Measurements from ENCODE around the gene SP7. TPM values are rescaled to one million over a fixed set of nuclear protein-coding genes. Genes with fewer than 3 reads are reported as not detected.
A peak's percentile ranks its signal among the peaks of the same experiment; 100 is the strongest.
"Not testable (repeated sequence)": the region's sequence is repeated elsewhere in the genome, so short reads cannot be mapped to it uniquely, and the experiment has no call there.

SP7 gene
- total and polyA plus RNA-seq, 3 experiments from 2014 or later, result not detected

GRCh38 chr12:53334822-53335221, 1.3 kb downstream of the SP7 start:
- H3K4me1 Mint-ChIP-seq, result peaks cover 7 to 9% (median 7%) of the 10 kb centered on the region in 3 donors
- POLR2A ChIA-PET, result interaction anchor here (0.5 kb wide), 1 partner anchor 11 kb away, joined by 6 read pairs; no protein-coding TSS in a partner anchor
- CTCF ChIA-PET, result interaction anchor here (0.8 to 3.5 kb wide), 6 partner anchors 8 to 86 kb away, joined by 3 to 13 read pairs (median 6); partner anchors contain the start of gene AAAS
- no peaks in the 10 kb centered on the region for H3K9me3 Mint-ChIP-seq
- H3K27me3 Mint-ChIP-seq, result peaks cover 20 to 60% of the 10 kb centered on the region in 2 donors
- no peaks in the 10 kb centered on the region for H3K4me1 ChIP-seq (ENCODE audit: insufficient read depth, low read length)
- H3K27ac Mint-ChIP-seq, result no peak overlapping the region
- no peak overlapping the region for H3K27ac ChIP-seq (ENCODE audit: low read depth, low read length)
- H3K36me3 ChIP-seq (ENCODE audit: insufficient read depth, low read length), result no peaks in the 10 kb centered on the region
- peaks cover 27% of the 10 kb centered on the region for H3K27me3 ChIP-seq (ENCODE audit: insufficient read depth, low read length, poor library complexity, severe bottlenecking)
- no peak overlapping the region for H3K4me3 Mint-ChIP-seq
- no peak overlapping the region for H3K4me3 ChIP-seq (ENCODE audit: low read length)
- H3K36me3 Mint-ChIP-seq, result peaks cover 0 to 2% (median 0%) of the 10 kb centered on the region in 3 donors
- no peak for DNase-seq
- no peaks in the 10 kb centered on the region for H3K9me3 ChIP-seq (ENCODE audit: low read length)

GRCh38 chr12:53333845-53334244, 2.3 kb downstream of the SP7 start:
- Mint-ChIP-seq H3K4me3 (no peak overlapping the region), H3K27ac (no peak overlapping the region), H3K27me3 (peaks cover 20 to 58% of the 10 kb centered on the region in 2 donors), H3K4me1 (peaks cover 7 to 9% (median 7%) of the 10 kb centered on the region in 3 donors), H3K36me3 (peaks cover 0 to 2% (median 0%) of the 10 kb centered on the region in 3 donors), H3K9me3 (no peaks in the 10 kb centered on the region)
- Histone ChIP-seq H3K27me3 (ENCODE audit: insufficient read depth, low read length, poor library complexity, severe bottlenecking) (peaks cover 26% of the 10 kb centered on the region), H3K4me1 (ENCODE audit: insufficient read depth, low read length) (no peaks in the 10 kb centered on the region), H3K27ac (ENCODE audit: low read depth, low read length) (no peak overlapping the region), H3K4me3 (ENCODE audit: low read length) (no peak overlapping the region), H3K9me3 (ENCODE audit: low read length) (no peaks in the 10 kb centered on the region), H3K36me3 (ENCODE audit: insufficient read depth, low read length) (no peaks in the 10 kb centered on the region)
- no peak for DNase-seq
- POLR2A ChIA-PET, result no interaction called here
- CTCF ChIA-PET, result interaction anchor here (3.5 to 5.1 kb wide), 2 partner anchors 11 to 12 kb away, joined by 13 to 21 read pairs; partner anchors contain the start of gene AAAS

GRCh38 chr12:53333289-53333688, 2.9 kb downstream of the SP7 start:
- H3K27ac Mint-ChIP-seq, result no peak overlapping the region
- H3K4me3 Mint-ChIP-seq, result no peak overlapping the region
- CTCF ChIA-PET, result interaction anchor here (3.5 to 5.1 kb wide), 2 partner anchors 11 to 12 kb away, joined by 13 to 21 read pairs; partner anchors contain the start of gene AAAS
- POLR2A ChIA-PET, result no interaction called here
- peaks cover 6 to 8% (median 7%) of the 10 kb centered on the region in 3 donors for H3K4me1 Mint-ChIP-seq
- no peaks in the 10 kb centered on the region for H3K9me3 ChIP-seq (ENCODE audit: low read length)
- no peaks in the 10 kb centered on the region for H3K9me3 Mint-ChIP-seq
- peaks cover 0 to 2% (median 0%) of the 10 kb centered on the region in 3 donors for H3K36me3 Mint-ChIP-seq
- no peak overlapping the region for H3K27ac ChIP-seq (ENCODE audit: low read depth, low read length)
- H3K27me3 ChIP-seq (ENCODE audit: insufficient read depth, low read length, poor library complexity, severe bottlenecking), result peaks cover 20% of the 10 kb centered on the region
- peaks cover 20 to 55% of the 10 kb centered on the region in 2 donors for H3K27me3 Mint-ChIP-seq
- no peaks in the 10 kb centered on the region for H3K4me1 ChIP-seq (ENCODE audit: insufficient read depth, low read length)
- H3K4me3 ChIP-seq (ENCODE audit: low read length), result no peak overlapping the region
- no peak for DNase-seq
- no peaks in the 10 kb centered on the region for H3K36me3 ChIP-seq (ENCODE audit: insufficient read depth, low read length)

DNA sequence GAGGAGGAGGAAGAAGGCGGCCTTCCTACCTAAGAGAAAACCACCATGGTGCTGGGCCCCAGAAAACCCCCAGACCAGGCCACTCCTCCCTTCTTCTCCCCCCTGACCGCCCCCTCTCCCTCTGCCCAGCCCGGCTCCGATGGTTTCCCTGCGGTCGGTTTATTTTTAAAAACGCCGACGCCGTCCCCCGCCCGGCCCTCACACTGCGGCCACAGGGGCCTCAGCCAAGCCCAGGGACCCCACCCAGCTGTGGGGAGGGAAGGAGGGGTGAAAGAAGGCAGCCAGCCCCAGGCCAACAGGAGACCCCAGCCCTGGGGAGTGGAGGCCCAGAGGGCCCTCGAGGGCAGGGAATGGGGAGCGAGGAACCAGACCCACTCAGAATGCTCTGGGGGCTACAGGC, 3.4 kb downstream of the SP7 start:
- H3K4me1 Mint-ChIP-seq, result peaks cover 2% of the 10 kb centered on the region in 3 donors
- peaks cover 15% of the 10 kb centered on the region for H3K27me3 ChIP-seq (ENCODE audit: insufficient read depth, low read length, poor library complexity, severe bottlenecking)
- no peak overlapping the region for H3K27ac Mint-ChIP-seq
- no peaks in the 10 kb centered on the region for H3K36me3 ChIP-seq (ENCODE audit: insufficient read depth, low read length)
- POLR2A ChIA-PET, result no interaction called here
- DNase-seq, result no peak
- CTCF ChIA-PET, result interaction anchor here (1.0 to 16.1 kb wide), 3 partner anchors 11 to 19 kb away, joined by 3 to 209 read pairs (median 21); partner anchors contain the start of gene AAAS
- H3K27me3 Mint-ChIP-seq, result peaks cover 20 to 51% of the 10 kb centered on the region in 2 donors
- H3K4me3 Mint-ChIP-seq, result no peak overlapping the region
- H3K27ac ChIP-seq (ENCODE audit: low read depth, low read length), result no peak overlapping the region
- no peaks in the 10 kb centered on the region for H3K4me1 ChIP-seq (ENCODE audit: insufficient read depth, low read length)
- H3K36me3 Mint-ChIP-seq, result peaks cover 0 to 2% (median 0%) of the 10 kb centered on the region in 3 donors
- no peaks in the 10 kb centered on the region for H3K9me3 ChIP-seq (ENCODE audit: low read length)
- no peak overlapping the region for H3K4me3 ChIP-seq (ENCODE audit: low read length)
- H3K9me3 Mint-ChIP-seq, result no peaks in the 10 kb centered on the region

DNA sequence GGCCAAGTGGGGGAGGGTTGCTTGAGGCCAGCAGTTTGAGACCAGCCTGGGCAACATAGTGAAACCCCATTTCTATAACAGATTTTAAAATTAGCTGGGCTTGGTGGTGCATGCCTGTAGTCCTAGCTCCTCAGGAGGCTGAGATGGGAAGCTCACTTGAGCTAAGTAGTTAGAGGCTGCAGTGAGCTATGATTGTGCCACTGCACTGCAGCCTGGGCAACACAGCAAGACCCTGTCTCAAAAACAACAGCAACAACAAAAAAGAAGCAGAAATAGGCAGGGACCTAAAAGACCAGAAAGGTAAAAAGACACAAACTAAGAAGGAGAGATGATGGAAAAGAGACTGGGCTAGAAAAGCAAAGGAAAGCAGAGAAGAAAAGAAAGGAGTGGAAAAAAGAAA, 3.8 kb downstream of the SP7 start:
- CTCF ChIA-PET, result interaction anchor here (1.0 to 16.1 kb wide), 4 partner anchors 10 to 20 kb away, joined by 3 to 209 read pairs (median 14); partner anchors contain the start of gene AAAS
- H3K27ac ChIP-seq (ENCODE audit: low read depth, low read length); H3K4me1 ChIP-seq (ENCODE audit: insufficient read depth, low read length); H3K36me3 Mint-ChIP-seq; H3K4me3 ChIP-seq (ENCODE audit: low read length); H3K36me3 ChIP-seq (ENCODE audit: insufficient read depth, low read length); DNase-seq; H3K9me3 ChIP-seq (ENCODE audit: low read length); H3K4me1 Mint-ChIP-seq; H3K4me3 Mint-ChIP-seq; POLR2A ChIA-PET; H3K9me3 Mint-ChIP-seq: not testable (repeated sequence)
- H3K27me3 ChIP-seq (ENCODE audit: insufficient read depth, low read length, poor library complexity, severe bottlenecking), result peaks cover 11% of the 10 kb centered on the region
- H3K27me3 Mint-ChIP-seq, result peaks cover 18 to 51% of the 10 kb centered on the region in 2 donors
- H3K27ac Mint-ChIP-seq, result peak overlapping the region in 1 of 8 donors; percentile 18

GRCh38 chr12:53330671-53331070, 5.5 kb downstream of the SP7 start:
- H3K4me3 ChIP-seq (ENCODE audit: low read length), result no peak overlapping the region
- H3K9me3 ChIP-seq (ENCODE audit: low read length), result no peaks in the 10 kb centered on the region
- peaks cover 1% of the 10 kb centered on the region for H3K27me3 ChIP-seq (ENCODE audit: insufficient read depth, low read length, poor library complexity, severe bottlenecking)
- H3K9me3 Mint-ChIP-seq, result no peaks in the 10 kb centered on the region
- H3K4me1 Mint-ChIP-seq, result peaks cover 0 to 6% (median 3%) of the 10 kb centered on the region in 3 donors
- ChIA-PET POLR2A (interaction anchor here (0.7 to 1.1 kb wide), 2 partner anchors 13 to 92 kb away, joined by 3 to 9 read pairs; no protein-coding TSS in a partner anchor), CTCF (interaction anchor here (1.1 to 16.1 kb wide), 4 partner anchors 9 to 178 kb away, joined by 3 to 209 read pairs (median 14); partner anchors contain the start of gene AAAS)
- H3K27me3 Mint-ChIP-seq, result peaks cover 9 to 38% of the 10 kb centered on the region in 2 donors
- H3K36me3 ChIP-seq (ENCODE audit: insufficient read depth, low read length), result no peaks in the 10 kb centered on the region
- no peak for DNase-seq
- no peak overlapping the region for H3K27ac Mint-ChIP-seq
- no peaks in the 10 kb centered on the region for H3K4me1 ChIP-seq (ENCODE audit: insufficient read depth, low read length)
- no peak overlapping the region for H3K4me3 Mint-ChIP-seq
- no peak overlapping the region for H3K27ac ChIP-seq (ENCODE audit: low read depth, low read length)
- H3K36me3 Mint-ChIP-seq, result peaks cover 0 to 1% (median 0%) of the 10 kb centered on the region in 3 donors

DNA sequence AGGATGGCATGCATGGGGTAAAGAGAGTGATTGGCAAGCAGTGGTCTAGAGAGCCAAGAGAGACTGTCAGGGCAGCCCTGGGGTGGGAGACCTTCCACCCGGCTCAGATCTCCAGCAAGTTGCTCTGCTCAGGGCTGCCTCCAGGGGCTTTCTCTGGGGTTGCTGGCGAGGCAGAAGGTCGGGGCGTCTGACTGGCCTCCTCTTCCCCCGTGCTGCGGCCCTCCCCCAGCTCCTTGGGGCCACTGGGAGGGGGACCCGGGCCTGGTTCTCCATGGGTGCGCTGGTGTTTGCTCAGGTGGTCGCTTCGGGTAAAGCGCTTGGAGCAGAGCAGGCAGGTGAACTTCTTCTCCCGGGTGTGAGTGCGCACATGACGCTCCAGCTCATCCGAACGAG, 8.1 kb downstream of the SP7 start:
- no peaks in the 10 kb centered on the region for H3K9me3 ChIP-seq (ENCODE audit: low read length)
- peaks cover 0 to 7% (median 1%) of the 10 kb centered on the region in 3 donors for H3K36me3 Mint-ChIP-seq
- H3K4me3 ChIP-seq (ENCODE audit: low read length), result no peak overlapping the region
- H3K27ac ChIP-seq (ENCODE audit: low read depth, low read length), result no peak overlapping the region
- no peak overlapping the region for H3K4me3 Mint-ChIP-seq
- no peak for DNase-seq
- peaks cover 10% of the 10 kb centered on the region for H3K4me1 ChIP-seq (ENCODE audit: insufficient read depth, low read length)
- no peak overlapping the region for H3K27ac Mint-ChIP-seq
- H3K27me3 Mint-ChIP-seq, result peaks cover 9 to 16% of the 10 kb centered on the region in 2 donors
- H3K27me3 ChIP-seq (ENCODE audit: insufficient read depth, low read length, poor library complexity, severe bottlenecking), result no peaks in the 10 kb centered on the region
- ChIA-PET CTCF (interaction anchor here (1.1 to 16.1 kb wide), 3 partner anchors 18 to 93 kb away, joined by 5 to 209 read pairs (median 6); no protein-coding TSS in a partner anchor), POLR2A (no interaction called here)
- H3K4me1 Mint-ChIP-seq, result peaks cover 15 to 19% (median 15%) of the 10 kb centered on the region in 3 donors
- no peaks in the 10 kb centered on the region for H3K9me3 Mint-ChIP-seq
- H3K36me3 ChIP-seq (ENCODE audit: insufficient read depth, low read length), result no peaks in the 10 kb centered on the region

DNA sequence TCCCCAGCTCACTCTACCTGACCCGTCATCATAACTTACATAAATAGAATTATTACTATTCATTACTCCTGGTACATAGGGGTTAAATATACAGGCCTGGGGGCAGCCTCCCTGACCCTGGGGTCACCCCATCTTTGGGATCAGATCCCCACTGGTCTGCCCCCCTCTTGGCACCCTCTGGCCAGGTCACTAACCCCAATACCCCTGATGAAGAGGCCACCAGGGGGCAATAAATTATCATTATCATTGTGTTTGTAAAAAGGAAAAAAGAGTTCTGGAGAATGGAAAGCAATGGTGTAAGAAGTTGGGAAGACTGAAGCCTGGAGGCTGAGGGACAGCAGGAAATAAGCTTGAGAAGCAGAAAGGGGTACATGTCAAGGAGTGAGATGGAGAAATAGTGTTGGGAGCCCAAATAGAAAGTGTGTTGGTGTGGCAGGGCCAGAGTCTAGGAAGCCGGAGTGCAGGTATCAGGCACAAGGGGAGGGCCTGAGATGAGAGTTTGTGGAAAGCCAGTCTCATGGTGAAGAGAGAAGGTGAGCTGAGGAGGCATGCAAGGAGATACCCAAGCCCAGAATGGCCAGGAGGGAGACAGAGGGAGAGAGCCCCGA, 8.6 kb downstream of the SP7 start:
- Histone ChIP-seq H3K4me3 (ENCODE audit: low read length) (no peak overlapping the region), H3K27me3 (ENCODE audit: insufficient read depth, low read length, poor library complexity, severe bottlenecking) (no peaks in the 10 kb centered on the region), H3K4me1 (ENCODE audit: insufficient read depth, low read length) (peaks cover 14% of the 10 kb centered on the region), H3K9me3 (ENCODE audit: low read length) (no peaks in the 10 kb centered on the region), H3K36me3 (ENCODE audit: insufficient read depth, low read length) (no peaks in the 10 kb centered on the region), H3K27ac (ENCODE audit: low read depth, low read length) (no peak overlapping the region)
- H3K27ac Mint-ChIP-seq, result no peak overlapping the region
- H3K4me3 Mint-ChIP-seq, result peak overlapping the region; percentile 1 to 71 (median 16)
- peaks cover 15 to 24% (median 17%) of the 10 kb centered on the region in 3 donors for H3K4me1 Mint-ChIP-seq
- ChIA-PET CTCF (interaction anchor here (1.1 to 16.1 kb wide), 4 partner anchors 18 to 182 kb away, joined by 3 to 209 read pairs (median 5); no protein-coding TSS in a partner anchor), POLR2A (no interaction called here)
- H3K27me3 Mint-ChIP-seq, result peaks cover 9 to 15% of the 10 kb centered on the region in 2 donors
- no peaks in the 10 kb centered on the region for H3K9me3 Mint-ChIP-seq
- H3K36me3 Mint-ChIP-seq, result peaks cover 0 to 7% (median 1%) of the 10 kb centered on the region in 3 donors
- DNase-seq, result no peak

Measured in CD8-positive, alpha-beta memory T cell (primary cell).